GM19035 (cell line): Measurements from ENCODE around the gene GAS7.

Experiments
- ATAC-seq: cut with Tn5 transposase; IDR thresholded peaks from one replicate; pipeline ENCODE4 v1.9.1; 2021; ENCODE audit not compliant: unreplicated experiment

Gene GAS7

GRCh38 chr17:10136258-10136981 lies 62.0 kb downstream of the GAS7 start:
- ATAC-seq: no peak

- no peak for ATAC-seq
Observed at GRCh38 chr17:10135539-10136257, 62.7 kb downstream of the GAS7 start.

- ATAC-seq: no peak
Observed at GRCh38 chr17:10130677-10131076, 67.7 kb downstream of the GAS7 start.

- ATAC-seq: no peak
Observed at GRCh38 chr17:10130263-10130662, 68.1 kb downstream of the GAS7 start.

- no peak for ATAC-seq
Observed at GRCh38 chr17:10127819-10128425, 70.5 kb downstream of the GAS7 start.

GRCh38 chr17:10126616-10127501 lies 71.5 kb downstream of the GAS7 start:
- ATAC-seq: no peak

- no peak for ATAC-seq
Observed at GRCh38 chr17:10126276-10126615, 72.2 kb downstream of the GAS7 start.

- no peak for ATAC-seq
Observed at GRCh38 chr17:10125531-10126275, 72.7 kb downstream of the GAS7 start.

- ATAC-seq: no peak
Observed at GRCh38 chr17:10123093-10123492, 75.3 kb downstream of the GAS7 start.

- ATAC-seq: no peak
Observed at GRCh38 chr17:10121971-10122707, 76.3 kb downstream of the GAS7 start.

GRCh38 chr17:10120749-10121148 lies 77.7 kb downstream of the GAS7 start:
- no peak for ATAC-seq

GRCh38 chr17:10120109-10120485 lies 78.3 kb downstream of the GAS7 start:
- ATAC-seq: no peak

- no peak for ATAC-seq
Observed at GRCh38 chr17:10119203-10120108, 79.0 kb downstream of the GAS7 start.

GRCh38 chr17:10118788-10119130 lies 79.6 kb downstream of the GAS7 start:
- no peak for ATAC-seq

- ATAC-seq: no peak
Observed at GRCh38 chr17:10117581-10118001, 80.8 kb downstream of the GAS7 start.

- ATAC-seq: no peak
Observed at GRCh38 chr17:10116753-10117420, 81.5 kb downstream of the GAS7 start.

GRCh38 chr17:10116267-10116666 lies 82.1 kb downstream of the GAS7 start:
- ATAC-seq: no peak

GRCh38 chr17:10115536-10115932 lies 82.9 kb downstream of the GAS7 start:
- no peak for ATAC-seq
